Right cardiac atrium (tissue), 5 donors: ENCODE data around the gene CALN1. TPM values are rescaled to one million over a fixed set of nuclear protein-coding genes. Genes with fewer than 3 reads are reported as not detected.
"Not testable (repeated sequence)": the region's sequence is repeated elsewhere in the genome, so short reads cannot be mapped to it uniquely, and the experiment has no call there.

Experiments
- ATAC-seq, 2 donors: fragments of 200-7000 bp; cut with Tn5 transposase; one replicate each; pipeline versions ENCODE4 v1.8.0 to v1.9.1; 2020; ENCODE audit warnings: moderate library complexity in 2 of 2, mild to moderate bottlenecking in 1 of 2
- DNase-seq, 3 donors: peaks; one replicate each; pipeline ENCODE4 v3.0.0-alpha.2; 2020
- H3K27ac ChIP-seq: one replicate; pipeline ENCODE4 v1.5.1; 2013; ENCODE audit warnings: mild to moderate bottlenecking, low read length, control low read depth, moderate library complexity
- H3K27me3 ChIP-seq: one replicate; pipeline ENCODE4 v1.6.1; 2013; ENCODE audit not compliant: control insufficient read depth, insufficient read depth
- H3K4me1 ChIP-seq: one replicate; pipeline ENCODE4 v1.6.1; 2013; ENCODE audit warnings: low read length; ENCODE audit not compliant: control insufficient read depth, insufficient read depth
- H3K4me3 ChIP-seq: one replicate; pipeline ENCODE4 v1.5.1; 2013; ENCODE audit warnings: low read length, control low read depth
- H3K9me3 ChIP-seq: one replicate; pipeline ENCODE4 v1.6.1; 2013; ENCODE audit warnings: low read length; ENCODE audit not compliant: control insufficient read depth
- WGBS: extraction: QIAGEN DNeasy Blood & Tissue Kit; methylation state at CpG from one replicate; pipeline ENCODE4 v1.1.7; 2013; 5-methylcytosine and 5-hydroxymethylcytosine counted together
- intact Hi-C, 4 donors: fragments of 100-400 bp; cut with DNase I; formaldehyde crosslinking; loops; one replicate each; pipeline versions ENCODE4 v1.11.0 to v1.14.0; 2022 to 2023
- polyA plus RNA-seq: library from polyadenylated mRNA; stranded (reverse); fragments of 200-250 nt; gene quantifications from one replicate; pipeline ENCODE4 v1.2.3, GENCODE V29; 2013
- total RNA-seq, 4 donors: library from RNA; stranded (reverse); fragmentation: NEBNext Ultra II Directional; extraction: Animal tissue kit (Norgen Biotek cat#: 25700); gene quantifications; one replicate each; pipeline ENCODE4 v1.2.1, GENCODE V29; 2021
- donor health status: healthy with polysubstance abuse.
- donor health status: DM: no; HTN: yes; CAD: no.
- donor health status: DM: no; HTN: no; CAD: no.
- donor health status: DM: no; HTN: yes; CAD: no; lungs with severe emphysema.
- donor health status: DM: yes; HTN: yes; CAD: no.

Gene CALN1
- total and polyA plus RNA-seq, 5 donors = not detected

DNA sequence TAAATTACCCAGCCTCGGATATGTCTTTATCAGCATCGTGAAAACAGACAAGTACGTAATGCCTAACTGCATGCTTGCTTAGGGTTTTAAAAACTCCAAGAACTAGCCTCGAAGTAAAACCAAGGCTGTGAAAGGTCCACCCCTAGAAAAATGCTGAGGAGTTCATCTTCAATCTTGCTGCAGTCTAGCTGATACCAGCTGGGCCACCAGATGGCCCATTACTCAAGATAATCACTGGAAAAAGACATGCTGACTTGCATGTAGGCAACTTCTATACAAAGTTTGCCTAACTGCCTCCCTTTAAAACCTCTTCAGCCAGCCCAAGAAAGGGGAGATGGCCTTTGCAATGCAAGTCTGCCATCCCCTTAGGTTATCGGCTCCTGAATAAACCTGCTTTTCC lies 666.1 kb downstream of the CALN1 start:
- 77% methylated on average over 5 of the region's 5 CpGs for WGBS
- no peak for DNase-seq
- no peak overlapping the region for H3K27ac ChIP-seq
- intact Hi-C loops = no loop called here
- no peaks in the 10 kb centered on the region for H3K9me3 ChIP-seq
- H3K27me3 ChIP-seq = no peaks in the 10 kb centered on the region
- no peaks in the 10 kb centered on the region for H3K4me1 ChIP-seq
- ATAC-seq = no peak
- no peak overlapping the region for H3K4me3 ChIP-seq

DNA sequence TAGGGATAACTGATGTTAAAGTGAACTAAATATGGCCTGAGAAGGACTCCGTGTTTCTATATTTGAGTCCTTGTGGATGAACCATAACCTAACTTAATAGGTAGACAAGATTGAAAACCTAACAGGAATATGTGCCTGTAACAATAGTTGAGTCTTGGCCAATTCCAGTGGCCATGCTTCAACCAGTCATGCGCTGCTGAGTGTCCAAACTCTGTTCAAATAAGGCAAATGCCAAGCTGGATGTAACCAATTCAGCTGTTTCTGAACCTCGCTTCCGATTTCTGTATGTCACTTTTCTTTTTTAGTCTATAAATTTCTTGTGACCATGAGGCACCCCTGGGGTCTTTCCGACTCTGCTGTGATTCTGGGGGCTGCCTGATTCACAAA lies 672.0 kb downstream of the CALN1 start:
- intact Hi-C loops = no loop called here
- WGBS = 85% methylated on average over 5 of the region's 5 CpGs
- no peak for DNase-seq

DNA sequence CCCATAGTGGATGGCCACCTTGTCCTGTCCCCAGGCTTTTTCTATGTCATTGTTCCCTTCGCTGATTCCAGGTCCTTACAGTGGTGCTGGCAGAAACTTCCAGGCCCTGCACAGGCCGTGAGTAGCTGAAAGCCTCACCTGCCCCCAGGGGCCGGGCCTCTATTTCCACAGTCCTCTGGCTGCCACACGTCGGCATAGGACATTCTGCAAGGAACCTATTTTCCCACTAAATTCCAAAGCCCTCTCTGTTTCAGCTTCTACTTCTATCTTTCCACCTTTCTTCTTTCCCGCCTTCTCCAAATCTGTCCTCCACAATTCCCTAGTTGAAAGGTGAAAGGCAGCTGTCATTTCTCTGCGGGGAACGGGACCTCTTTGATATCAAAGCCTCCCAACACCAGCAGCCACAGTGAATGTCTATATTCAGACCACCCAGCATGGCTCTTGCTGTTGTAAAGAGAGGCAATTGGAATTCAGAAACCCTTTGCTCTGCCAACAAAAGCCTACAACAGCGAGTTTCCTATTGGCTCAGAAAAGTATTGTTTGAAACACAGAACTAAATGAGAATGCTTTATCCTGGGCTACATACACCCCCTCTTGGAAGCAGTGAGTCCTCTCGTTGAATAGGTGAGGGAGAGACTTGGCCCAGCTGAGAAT lies 672.5 kb downstream of the CALN1 start:
- intact Hi-C loops = no loop called here
- H3K4me1 ChIP-seq = no peaks in the 10 kb centered on the region
- no peak overlapping the region for H3K27ac ChIP-seq
- H3K27me3 ChIP-seq = no peaks in the 10 kb centered on the region
- H3K4me3 ChIP-seq = no peak overlapping the region
- DNase-seq = no peak
- ATAC-seq = no peak
- no peaks in the 10 kb centered on the region for H3K9me3 ChIP-seq
- 66% methylated on average over 10 of the region's 10 CpGs for WGBS

More for the DNA sequence above, 672.0 kb downstream of the CALN1 start:
- no peaks in the 10 kb centered on the region for H3K4me1 ChIP-seq
- no peaks in the 10 kb centered on the region for H3K27me3 ChIP-seq
- ATAC-seq = no peak
- H3K4me3 ChIP-seq = no peak overlapping the region
- H3K27ac ChIP-seq = no peak overlapping the region
- H3K9me3 ChIP-seq = no peaks in the 10 kb centered on the region

DNA sequence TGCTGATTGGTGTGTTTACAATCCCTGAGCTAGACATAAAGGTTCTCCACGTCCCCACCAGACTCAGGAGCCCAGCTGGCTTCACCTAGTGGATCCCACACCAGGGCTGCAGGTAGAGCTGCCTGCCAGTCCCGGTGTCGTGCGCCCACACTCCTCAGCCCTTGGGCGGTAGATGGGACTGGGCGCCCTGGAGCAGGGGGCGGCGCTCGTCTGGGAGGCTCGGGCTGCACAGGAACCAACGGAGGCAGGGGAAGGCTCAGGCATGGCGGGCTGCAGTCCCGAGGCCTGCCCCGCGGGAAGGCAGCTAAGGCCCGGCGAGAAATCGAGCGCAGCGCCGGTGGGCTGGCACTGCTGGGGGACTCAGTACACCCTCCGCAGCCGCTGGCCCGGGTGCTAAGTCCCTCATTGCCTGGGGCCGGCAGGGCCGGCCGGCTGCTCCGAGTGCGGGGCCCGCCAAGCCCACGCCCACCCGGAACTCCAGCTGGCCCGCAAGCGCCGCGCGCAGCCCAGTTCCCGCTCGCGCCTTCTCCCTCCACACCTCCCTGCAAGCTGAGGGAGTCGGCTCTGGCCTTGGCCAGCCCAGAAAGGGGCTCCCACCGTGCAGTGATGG lies 674.1 kb downstream of the CALN1 start:
- 89% methylated on average over 32 of the region's 42 CpGs for WGBS
- intact Hi-C loops, H3K4me1 ChIP-seq, DNase-seq, H3K9me3 ChIP-seq, H3K4me3 ChIP-seq, H3K27me3 ChIP-seq, ATAC-seq, H3K27ac ChIP-seq: not testable (repeated sequence)

DNA sequence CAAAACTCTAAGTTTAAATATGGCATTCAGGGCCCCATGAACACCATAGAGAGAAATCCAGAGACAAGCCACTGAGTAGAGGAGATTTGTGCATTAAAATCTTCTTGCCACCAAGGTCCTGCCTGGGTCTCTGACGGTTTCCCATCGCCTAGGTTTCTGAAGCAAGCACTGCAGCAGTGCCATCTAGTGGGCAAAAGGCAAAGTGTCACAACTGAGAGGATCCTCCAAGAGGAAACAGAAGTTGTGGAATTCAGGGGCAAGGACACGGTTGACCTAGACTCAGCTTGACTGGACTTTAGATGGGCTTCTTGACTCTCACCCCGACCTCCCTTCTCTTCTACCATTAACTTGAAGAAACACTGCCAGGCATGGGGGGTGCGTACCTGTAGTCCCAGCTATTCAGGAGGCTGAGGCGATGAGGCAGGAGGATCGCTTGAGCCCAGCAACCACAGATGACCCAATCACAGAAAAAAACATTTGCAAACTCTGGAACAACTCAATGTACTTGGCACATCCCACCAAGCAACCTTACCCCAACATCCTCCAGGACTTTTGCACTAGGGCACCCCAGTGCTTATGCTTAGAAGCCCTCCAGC lies 676.1 kb downstream of the CALN1 start:
- intact Hi-C loops = no loop called here

DNA sequence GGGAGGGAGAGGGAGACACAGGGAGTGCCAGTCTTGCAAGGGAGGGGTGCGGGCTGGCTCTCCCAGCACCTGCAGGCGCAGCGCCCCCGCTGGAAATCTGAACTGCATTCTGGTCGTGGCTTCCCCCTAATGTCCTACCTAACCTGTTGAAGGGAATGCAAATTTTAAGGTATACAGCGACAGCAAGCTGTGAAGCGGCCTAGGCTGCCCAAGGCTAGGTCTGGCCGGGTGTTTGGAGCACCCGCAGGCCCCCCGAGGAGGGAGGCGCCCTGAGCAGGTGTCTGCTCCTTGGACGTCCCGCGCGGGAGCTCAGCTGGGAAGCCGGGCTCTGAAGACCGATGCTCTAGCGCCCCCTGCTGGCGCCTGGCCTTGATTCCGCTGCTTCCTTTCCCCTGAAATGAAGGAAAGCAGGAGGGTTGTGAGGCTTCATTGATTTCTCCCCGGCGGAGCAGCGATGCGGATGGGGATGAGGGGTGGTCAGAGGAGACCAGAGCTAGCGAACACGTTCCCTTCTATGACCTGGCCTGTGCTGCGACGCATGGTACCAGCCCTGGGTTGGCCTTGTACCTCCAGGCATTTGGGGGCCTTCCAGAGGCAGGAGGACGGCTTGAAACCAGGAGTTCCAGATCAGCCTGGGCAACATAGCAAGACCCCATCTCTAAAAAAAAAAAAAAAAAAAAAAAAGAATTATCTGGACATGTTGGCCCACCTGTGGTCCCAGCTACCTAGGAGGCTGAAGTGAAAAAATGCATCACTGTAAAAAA lies 678.8 kb downstream of the CALN1 start:
- no peaks in the 10 kb centered on the region for H3K27me3 ChIP-seq
- DNase-seq (peak; percentile 79 to 91 (median 91)), ATAC-seq (peak; percentile 45 to 61)
- H3K4me3 ChIP-seq = no peak overlapping the region
- no peaks in the 10 kb centered on the region for H3K4me1 ChIP-seq
- 6% methylated on average over 29 of the region's 29 CpGs for WGBS
- H3K27ac ChIP-seq = no peak overlapping the region
- no peaks in the 10 kb centered on the region for H3K9me3 ChIP-seq
- intact Hi-C loops = loop anchor here (1.0 to 5.0 kb wide), 4 partner anchors 496 to 876 kb away; no protein-coding TSS in a partner anchor

More for the DNA sequence above, 676.1 kb downstream of the CALN1 start:
- peak in 2 of 3 donors; percentile 35 to 70 for DNase-seq
- Histone ChIP-seq H3K4me3 (no peak overlapping the region), H3K27ac (no peak overlapping the region), H3K27me3 (no peaks in the 10 kb centered on the region), H3K4me1 (no peaks in the 10 kb centered on the region), H3K9me3 (no peaks in the 10 kb centered on the region)
- 37% methylated on average over 7 of the region's 7 CpGs for WGBS
- peak; percentile 50 to 52 for ATAC-seq

DNA sequence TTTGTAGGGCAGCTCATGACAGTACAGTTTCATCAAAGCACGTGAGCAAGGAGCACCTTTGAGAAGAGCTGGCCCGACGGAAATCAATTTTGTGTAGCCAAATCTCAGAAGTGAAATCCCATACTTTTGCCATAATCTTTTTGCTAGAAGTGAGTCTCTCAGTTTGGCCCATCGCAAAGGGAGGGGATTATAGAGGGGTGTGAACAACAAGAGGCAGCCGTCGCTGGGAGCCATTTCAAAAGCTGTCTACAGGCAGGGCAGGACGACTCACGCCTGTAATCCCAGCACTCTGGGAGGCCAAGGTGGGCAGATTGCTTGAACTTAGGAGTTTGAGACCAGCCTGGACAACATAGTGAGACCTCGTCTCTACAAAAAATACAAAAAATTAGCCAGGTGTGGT lies 680.4 kb downstream of the CALN1 start:
- 80% methylated on average over 9 of the region's 9 CpGs for WGBS
- Histone ChIP-seq H3K9me3 (no peaks in the 10 kb centered on the region), H3K4me1 (no peaks in the 10 kb centered on the region), H3K27me3 (no peaks in the 10 kb centered on the region), H3K4me3 (no peak overlapping the region), H3K27ac (no peak overlapping the region)
- DNase-seq (no peak), ATAC-seq (no peak)
- intact Hi-C loops = loop anchor here in 3 of 4 donors (2.0 to 5.0 kb wide), 3 partner anchors 494 to 875 kb away; no protein-coding TSS in a partner anchor
